ENCODE data around the gene LILRA2.

DNA sequence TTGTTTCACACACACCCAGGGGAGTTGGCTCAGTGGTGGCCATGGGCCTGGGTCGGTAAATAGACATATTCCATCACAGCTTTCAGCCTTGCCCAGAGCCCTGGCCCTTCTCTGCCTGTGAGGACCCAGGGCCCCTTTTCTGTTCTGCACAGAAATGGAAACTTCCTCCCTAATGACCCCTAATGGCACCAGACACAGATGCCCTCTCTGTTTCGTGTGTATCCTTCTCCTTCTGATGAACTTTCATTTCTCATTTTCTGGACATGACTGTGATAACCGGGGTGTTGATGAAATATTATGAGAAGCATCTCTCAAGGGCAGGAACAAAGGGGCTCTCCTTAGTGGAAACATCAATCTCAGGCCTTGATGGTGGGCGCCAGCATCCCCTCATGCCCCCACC is 32.6 kb downstream of the LILRA2 start:
- TF ChIP-seq EZH2phosphoT487 (IDR thresholded peaks at IDR 0.05; ENCODE audit: borderline replicate concordance) = no peak
- TF ChIP-seq, protein P1, sequence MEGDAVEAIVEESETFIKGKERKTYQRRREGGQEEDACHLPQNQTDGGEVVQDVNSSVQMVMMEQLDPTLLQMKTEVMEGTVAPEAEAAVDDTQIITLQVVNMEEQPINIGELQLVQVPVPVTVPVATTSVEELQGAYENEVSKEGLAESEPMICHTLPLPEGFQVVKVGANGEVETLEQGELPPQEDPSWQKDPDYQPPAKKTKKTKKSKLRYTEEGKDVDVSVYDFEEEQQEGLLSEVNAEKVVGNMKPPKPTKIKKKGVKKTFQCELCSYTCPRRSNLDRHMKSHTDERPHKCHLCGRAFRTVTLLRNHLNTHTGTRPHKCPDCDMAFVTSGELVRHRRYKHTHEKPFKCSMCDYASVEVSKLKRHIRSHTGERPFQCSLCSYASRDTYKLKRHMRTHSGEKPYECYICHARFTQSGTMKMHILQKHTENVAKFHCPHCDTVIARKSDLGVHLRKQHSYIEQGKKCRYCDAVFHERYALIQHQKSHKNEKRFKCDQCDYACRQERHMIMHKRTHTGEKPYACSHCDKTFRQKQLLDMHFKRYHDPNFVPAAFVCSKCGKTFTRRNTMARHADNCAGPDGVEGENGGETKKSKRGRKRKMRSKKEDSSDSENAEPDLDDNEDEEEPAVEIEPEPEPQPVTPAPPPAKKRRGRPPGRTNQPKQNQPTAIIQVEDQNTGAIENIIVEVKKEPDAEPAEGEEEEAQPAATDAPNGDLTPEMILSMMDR (conservative IDR thresholded peaks at IDR 0.05; ENCODE audit: low read length) = no peak

All from Loucy (cell line).